K562 (cell line): ENCODE data around the gene ZNRF3. TPM values are rescaled to one million over a fixed set of nuclear protein-coding genes. Genes with fewer than 3 reads are reported as not detected.
A peak's percentile ranks its signal among the peaks of the same experiment; 100 is the strongest.

Experiments used
- ATAC-seq: fragments of 200-7000 bp; cut with Tn5 transposase; 3 replicates; pipeline ENCODE4 v1.9.1; 2020; ENCODE audit warnings: moderate library complexity
- BruUV-seq: library from RNA; stranded (reverse); fragments of 400-500 nt; replicated peaks from 2 replicates; lab custom pipeline; 2021; lab: Mats Ljungman, UMichigan
- CTCF ChIA-PET: fragments of 300-600 bp; formaldehyde crosslinking; extraction: SDS; loops from one replicate; lab custom pipeline; 2021; ENCODE audit warnings: low intra/inter-chr PET ratio; lab: Yijun Ruan, JAX
- POLR2A ChIA-PET: fragments of 300-600, 350-650 bp; sonication (Branson Sonifier 250); formaldehyde crosslinking; extraction: SDS; loops from one replicate; lab custom pipeline; 2021; ENCODE audit warnings: antibody characterized with exemption, inconsistent platforms; lab: Yijun Ruan, JAX
- DNase-seq, 4 experiments: peaks; one replicate each; pipeline versions ENCODE4 v3.0.0 to v3.0.0-alpha.2; 2011 to 2018; ENCODE audit warnings: low spot score in 3 of 4, mixed read lengths in 3 of 4; ENCODE audit errors: extremely low read depth in 1 of 4
- FAIRE-seq: peaks from 2 replicates; lab custom pipeline; 2011; peaks lifted over from hg19 to GRCh38; lab: Jason Lieb, UNC
- H2AFZ ChIP-seq: 2 replicates; pipeline ENCODE4 v1.6.0; 2011; ENCODE audit warnings: low read depth, low read length, control low read depth, inconsistent platforms
- H3K27ac ChIP-seq: fragments of 200-600 bp; 3 replicates; pipeline ENCODE4 v1.8.0; 2011; ENCODE audit warnings: low read depth, mild to moderate bottlenecking, control low read depth, inconsistent platforms, low read length, moderate library complexity, mixed read lengths; ENCODE audit errors: extremely low read depth
- H3K27me3 ChIP-seq, 2 experiments: fragments of 300-600 bp in 1 of 2; 2 replicates in 1 of 2; 3 replicates in 1 of 2; pipeline versions ENCODE4 v1.6.0 to v1.8.0; 2011; ENCODE audit warnings: inconsistent platforms in 2 of 2, low read length in 2 of 2, mild to moderate bottlenecking in 1 of 2, mixed read lengths in 1 of 2, moderate library complexity in 1 of 2; ENCODE audit not compliant: control insufficient read depth in 2 of 2, insufficient read depth in 2 of 2
- H3K36me3 ChIP-seq: fragments of 300-600 bp; 3 replicates; pipeline ENCODE4 v1.8.0; 2011; ENCODE audit warnings: mild to moderate bottlenecking, low read length, inconsistent platforms; ENCODE audit not compliant: control insufficient read depth, insufficient read depth
- H3K4me1 ChIP-seq, 2 experiments: fragments of 200-600 bp in 1 of 2; replicated peaks in 1 of 2; 2 replicates in 1 of 2; 3 replicates in 1 of 2; pipeline versions ENCODE4 v1.5.1 to v1.8.0; 2011; ENCODE audit warnings: inconsistent platforms in 2 of 2, low read length in 2 of 2, mild to moderate bottlenecking in 1 of 2, mixed read lengths in 1 of 2, moderate library complexity in 1 of 2; ENCODE audit not compliant: control insufficient read depth in 2 of 2, insufficient read depth in 2 of 2
- H3K4me2 ChIP-seq: 2 replicates; pipeline ENCODE4 v1.6.1; 2011; ENCODE audit warnings: low read length, control low read depth, inconsistent platforms, mixed read lengths; ENCODE audit not compliant: insufficient read depth
- H3K4me3 ChIP-seq: fragments of 200-600 bp; sonication (generic), shearing (Covaris generic); 2 replicates; pipeline ENCODE4 v1.5.1; 2016; ENCODE audit warnings: control low read depth, inconsistent platforms
- H3K79me2 ChIP-seq: fragments of 200-600 bp; 3 replicates; pipeline ENCODE4 v1.8.0; 2011; ENCODE audit warnings: low read length, inconsistent platforms; ENCODE audit not compliant: control insufficient read depth, insufficient read depth
- H3K9ac ChIP-seq, 2 experiments: 2 replicates each; pipeline versions ENCODE4 v1.6.0 to v1.6.1; 2011; ENCODE audit warnings: low read depth in 2 of 2, low read length in 2 of 2, control low read depth in 1 of 2, inconsistent platforms in 1 of 2, mild to moderate bottlenecking in 1 of 2, mixed read lengths in 1 of 2; ENCODE audit not compliant: insufficient read depth in 1 of 2
- H3K9me1 ChIP-seq: one replicate; pipeline ENCODE4 v1.6.0; 2011; ENCODE audit warnings: inconsistent platforms, mild to moderate bottlenecking, low read length, moderate library complexity; ENCODE audit not compliant: control insufficient read depth, insufficient read depth
- H3K9me3 ChIP-seq: replicated peaks from 2 replicates; pipeline ENCODE4 v1.5.1; 2011; ENCODE audit warnings: low read depth, low read length, inconsistent platforms; ENCODE audit not compliant: control insufficient read depth, insufficient read depth
- H4K20me1 ChIP-seq: replicated peaks from 2 replicates; pipeline ENCODE4 v1.6.1; 2011; ENCODE audit warnings: low read length, inconsistent platforms, mixed read lengths; ENCODE audit not compliant: control insufficient read depth, insufficient read depth
- AFF1 ChIP-seq, 2 experiments: fragments of 450-650 bp; IDR thresholded peaks; 2 replicates each; pipeline ENCODE4 v1.6.1; 2018; ENCODE audit warnings: mild to moderate bottlenecking in 2 of 2, low read depth in 1 of 2; ENCODE audit not compliant: partially characterized antibody in 2 of 2
- CAMTA2 ChIP-seq: fragments of 250-450 bp; sonication (Bioruptor Pico); conservative IDR thresholded peaks from 2 replicates; pipeline ENCODE4 v1.5.1; 2022
- CBFA2T3 ChIP-seq: fragments of 450-650 bp; IDR thresholded peaks from 2 replicates; pipeline ENCODE4 v1.6.1; 2017
- ETS2 ChIP-seq: IDR thresholded peaks from 2 replicates; pipeline ENCODE4 v1.6.1; 2016; ENCODE audit warnings: borderline replicate concordance, missing genetic modification characterization, mild to moderate bottlenecking, moderate library complexity, missing compliant biosample characterization; ENCODE audit not compliant: poor library complexity, severe bottlenecking
- FOXK1 ChIP-seq: sonication (generic); formaldehyde crosslinking; IDR thresholded peaks from 2 replicates; pipeline ENCODE4 v1.8.0; 2022; ENCODE audit warnings: missing genetic modification reagents, mild to moderate bottlenecking, borderline replicate concordance
- HDGF ChIP-seq: fragments of 450-650 bp; IDR thresholded peaks from 2 replicates; pipeline ENCODE4 v1.6.1; 2016
- ID3 ChIP-seq, 2 experiments: fragments of 250-450 bp in 1 of 2; fragments of 450-650 bp in 1 of 2; sonication (Bioruptor Pico) in 1 of 2; IDR thresholded peaks; 2 replicates each; pipeline versions ENCODE4 v1.6.1 to v1.8.0; 2016 to 2021; ENCODE audit warnings: mild to moderate bottlenecking in 2 of 2, moderate library complexity in 2 of 2, missing compliant biosample characterization in 1 of 2, missing genetic modification characterization in 1 of 2
- JUN ChIP-seq, 2 experiments: sonication (generic) in 1 of 2; formaldehyde crosslinking in 1 of 2; IDR thresholded peaks; 2 replicates each; pipeline versions ENCODE4 v1.6.1 to v1.8.0; 2012 to 2022; ENCODE audit warnings: borderline replicate concordance in 2 of 2, mild to moderate bottlenecking in 2 of 2, improper control_type of control experiment in 1 of 2, low read depth in 1 of 2, low read length in 1 of 2, missing genetic modification reagents in 1 of 2
- SMARCE1 ChIP-seq: fragments of 450-650 bp; IDR thresholded peaks from 2 replicates; pipeline ENCODE4 v1.7.1; 2016; ENCODE audit warnings: mild to moderate bottlenecking
- UBTF ChIP-seq, 2 experiments: IDR thresholded peaks; 2 replicates each; pipeline ENCODE4 v1.6.1; 2012; ENCODE audit warnings: improper control_type of control experiment in 2 of 2, low read depth in 2 of 2, low read length in 2 of 2, borderline replicate concordance in 1 of 2
- ZBTB9 ChIP-seq: fragments of 450-650 bp; formaldehyde crosslinking; IDR thresholded peaks from 2 replicates; pipeline ENCODE4 v1.4.0; 2020; ENCODE audit warnings: mild to moderate bottlenecking, moderate library complexity
- ZNF79 ChIP-seq: fragments of 250-450 bp; sonication (Bioruptor Pico); IDR thresholded peaks from 2 replicates; pipeline ENCODE4 v1.4.0; 2020; ENCODE audit warnings: low read depth, mild to moderate bottlenecking, moderate library complexity
- WGBS: fragments of 100-300 bp; shearing (Covaris generic); methylation state at CpG from one replicate; pipeline ENCODE4 v1.1.6; 2016; ENCODE audit warnings: low coverage, mixed read lengths; ENCODE audit not compliant: insufficient coverage; ENCODE audit errors: missing lambda C conversion rate; 5-methylcytosine and 5-hydroxymethylcytosine counted together
- in situ Hi-C: fragments of 300-500 bp; cut with MboI; formaldehyde crosslinking; loops from 4 replicates; pipeline ENCODE4 v1.15.0; 2018; ENCODE audit warnings: inconsistent platforms, mixed read lengths
- intact Hi-C: fragments of 100-400 bp; cut with micrococcal nuclease; formaldehyde crosslinking; loops from 2 replicates; pipeline ENCODE4 v1.14.2; 2022
- polyA plus RNA-seq, 8 experiments: library from polyadenylated mRNA; depleted of rRNA in 4 of 8; stranded (reverse) in 5 of 8; unstranded in 3 of 8; fragments of >200 nt; fragmentation: Nextera tagmentation in 2 of 8; fragmentation: Illumina TruSeq in 1 of 8; extraction: Ambion mirVana in 2 of 8; extraction: Trizol in 1 of 8; gene quantifications; 2 replicates each; pipeline versions ENCODE4 v1.2.1 to v1.2.3, GENCODE V29; 2011 to 2014; ENCODE audit warnings: inconsistent platforms in 1 of 8, missing spikeins in 1 of 8
- total RNA-seq, 7 experiments: library from RNA; depleted of rRNA in 6 of 7; stranded (reverse); fragments of >200 nt in 6 of 7; fragmentation: Illumina TruSeq in 2 of 7; extraction: Trizol in 2 of 7; gene quantifications; 2 replicates each; pipeline versions ENCODE4 v1.2.1 to v1.2.3, GENCODE V29; 2011 to 2021; ENCODE audit warnings: low replicate concordance in 1 of 7

ZNRF3 gene
- total and polyA plus RNA-seq, 9 of the 15 experiments (the other 6 are each of a cell fraction or from before 2014, with no cell fraction given): 0.41 to 5.9 (median 1.7) TPM

GRCh38 chr22:29103121-29103520 lies 219.7 kb downstream of the ZNRF3 start:
- no peaks in the 10 kb centered on the region for H3K79me2 ChIP-seq
- no peak overlapping the region for H3K4me2 ChIP-seq
- intact Hi-C loops (no loop called here), in situ Hi-C loops (no loop called here)
- peaks cover 2% of the 10 kb centered on the region; the same call in 1 of the 3 replicates for H3K36me3 ChIP-seq
- H3K9ac ChIP-seq: no peak overlapping the region
- no TSS peak for BruUV-seq
- ChIA-PET POLR2A (no interaction called here), CTCF (no interaction called here)
- H3K27ac ChIP-seq: no peak overlapping the region
- 33% methylated on average over 1 of the region's 1 CpG for WGBS
- peak in 1 of 4 experiments; percentile 14 for DNase-seq
- FAIRE-seq: peak; percentile 44
- H3K9me1 ChIP-seq: no peaks in the 10 kb centered on the region
- no peaks in the 10 kb centered on the region for H3K27me3 ChIP-seq
- H3K4me3 ChIP-seq: no peak overlapping the region
- no peaks in the 10 kb centered on the region for H3K9me3 ChIP-seq
- H2AFZ ChIP-seq: no peak overlapping the region
- no peaks in the 10 kb centered on the region for H4K20me1 ChIP-seq
- H3K4me1 ChIP-seq: peaks cover 0 to 24% of the 10 kb centered on the region in 2 experiments; a peak in 2 of 5 replicates
- no peak; the same call in 2 of the 3 replicates for ATAC-seq
- TF ChIP-seq CAMTA2 (CRISPR knock-in tag) (no peak), AFF1 (IDR thresholded peaks at IDR 0.05; ENCODE audit: low read depth in 1 of 2, partially characterized antibody in 2 of 2) (no peak), ID3 (CRISPR knock-in tag; IDR thresholded peaks at IDR 0.05) (no peak), ID3 (tag; IDR thresholded peaks at IDR 0.05) (no peak), ZNF79 (no peak), ZBTB9 (CRISPR knock-in tag) (no peak), CBFA2T3 (peak; percentile 24; the same call in 1 of the 2 replicates), UBTF (IDR thresholded peaks at IDR 0.05; ENCODE audit: borderline replicate concordance in 1 of 2, low read depth in 2 of 2, low read length in 2 of 2) (no peak), JUN (IDR thresholded peaks at IDR 0.05; ENCODE audit: borderline replicate concordance, low read depth, low read length) (no peak), JUN (CRISPR knock-in tag; IDR thresholded peaks at IDR 0.05; ENCODE audit: borderline replicate concordance) (no peak), HDGF (no peak), ETS2 (no peak), SMARCE1 (no peak), FOXK1 (CRISPR knock-in tag) (no peak)
